GM19438 (cell line): ENCODE results near the gene SPINT1.
A peak's percentile ranks its signal among the peaks of the same experiment; 100 is the strongest.
"Not testable (repeated sequence)": the region's sequence is repeated elsewhere in the genome, so short reads cannot be mapped to it uniquely, and the experiment has no call there.

Source experiments
- ATAC-seq: cut with Tn5 transposase; IDR thresholded peaks from one replicate; pipeline ENCODE4 v1.9.1; 2021; ENCODE audit warnings: low read depth; ENCODE audit not compliant: unreplicated experiment

The SPINT1 gene

DNA sequence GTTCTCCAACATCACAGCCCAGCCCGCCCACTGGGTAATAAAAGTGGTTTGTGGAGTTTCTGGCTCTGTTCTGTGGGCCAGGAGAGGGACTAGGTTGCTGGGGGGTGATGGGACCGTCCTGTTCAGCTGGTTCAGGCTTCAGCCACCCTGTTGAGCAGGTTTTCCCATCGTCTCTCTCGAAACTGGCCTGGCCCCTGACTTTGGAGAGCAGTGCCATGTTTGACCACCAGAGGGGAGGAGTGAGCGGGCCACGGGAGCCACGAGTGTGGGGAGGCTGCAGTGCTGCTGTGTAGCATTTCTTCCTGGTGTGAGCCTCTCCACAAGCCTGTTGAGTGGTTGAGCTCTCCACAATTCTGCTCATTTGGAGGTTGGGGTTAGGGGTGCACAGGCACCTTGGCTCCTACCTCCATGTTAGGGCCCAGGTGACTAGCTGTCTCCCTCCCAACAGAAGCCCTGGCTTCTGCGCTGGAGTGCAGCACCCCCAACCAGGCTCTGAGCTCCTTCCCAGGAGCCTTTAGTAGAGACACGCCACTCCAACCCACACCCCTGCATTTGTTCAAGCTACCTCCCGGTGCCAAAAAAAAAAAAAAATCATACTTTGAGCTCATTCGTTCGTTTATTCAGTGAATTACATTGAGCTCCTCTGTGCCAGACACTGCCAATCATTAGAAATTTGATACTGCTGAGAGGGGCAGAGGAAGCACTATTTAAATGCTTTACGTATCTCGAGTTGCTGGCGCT, 13.9 kb downstream of the SPINT1 start:
- ATAC-seq: no peak

DNA sequence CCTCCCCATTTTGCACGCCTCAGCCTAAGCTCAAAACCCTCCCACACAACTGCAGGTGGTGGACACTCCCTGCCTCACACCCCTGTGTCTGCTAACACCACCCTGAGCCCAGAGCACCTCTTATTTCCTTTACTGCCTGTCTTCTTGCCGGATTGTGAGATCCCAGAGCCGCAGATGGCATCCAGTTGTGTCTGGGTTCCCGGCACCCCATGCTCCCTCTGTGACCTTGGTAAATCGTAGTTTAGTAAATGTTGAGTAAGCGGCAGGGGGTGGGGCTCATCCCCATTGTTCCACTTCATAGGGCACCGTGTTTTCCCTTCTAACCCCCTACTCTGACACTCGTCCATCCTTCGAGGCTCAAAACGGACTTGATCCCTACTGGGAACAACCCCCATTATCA, 14.9 kb downstream of the SPINT1 start:
- ATAC-seq: no peak

DNA sequence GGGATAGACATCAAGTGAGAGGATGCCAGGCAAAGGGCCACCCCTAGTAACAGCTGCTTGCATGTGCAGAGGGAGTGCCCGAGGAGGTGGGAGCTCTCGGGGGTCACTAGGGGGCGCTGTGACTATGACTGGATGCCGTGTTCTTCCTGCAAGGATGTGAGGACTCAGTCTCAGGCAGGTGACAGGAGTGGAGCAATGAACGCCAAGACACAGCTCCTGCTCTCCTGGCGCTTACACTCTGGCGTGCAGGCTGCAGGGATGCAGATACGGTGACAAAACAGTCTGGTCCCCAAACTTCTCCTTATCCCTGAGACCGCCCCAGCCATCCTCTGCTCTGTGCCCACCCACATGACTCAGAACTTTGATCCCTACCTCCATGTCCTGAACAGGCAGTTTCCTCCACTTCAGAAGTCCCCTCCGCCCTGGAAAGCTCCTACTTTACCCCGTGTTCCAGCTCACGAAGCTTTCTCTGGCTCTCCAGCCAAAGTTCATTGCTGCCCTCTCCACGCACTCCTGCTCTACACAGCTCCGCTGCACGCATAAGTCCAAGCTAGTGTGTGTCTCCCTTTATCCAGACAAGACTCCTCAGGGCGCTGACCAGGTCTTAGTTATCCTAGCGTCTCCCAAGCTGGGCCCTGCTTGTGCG, 15.5 kb downstream of the SPINT1 start:
- ATAC-seq: peak; percentile 58

DNA sequence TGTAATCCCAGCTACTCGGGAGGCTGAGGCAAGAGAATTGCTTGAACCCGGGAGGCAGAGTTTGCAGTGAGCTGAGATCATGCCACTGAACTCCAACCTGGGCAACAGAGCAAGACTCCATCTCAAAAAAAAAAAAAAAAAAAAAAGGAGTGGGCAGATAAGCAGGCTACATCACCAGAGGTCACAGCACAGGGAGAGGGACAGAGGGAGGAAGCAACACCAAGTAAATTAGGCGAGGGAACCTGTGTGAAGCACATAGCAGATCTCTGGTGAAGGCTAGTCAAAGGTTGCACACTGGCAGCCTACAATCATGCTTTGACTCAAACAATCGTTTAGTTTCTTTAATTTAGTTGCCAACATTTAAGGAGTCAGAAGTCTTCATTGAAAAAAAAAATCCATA, 17.3 kb downstream of the SPINT1 start:
- not testable (repeated sequence) for ATAC-seq

DNA sequence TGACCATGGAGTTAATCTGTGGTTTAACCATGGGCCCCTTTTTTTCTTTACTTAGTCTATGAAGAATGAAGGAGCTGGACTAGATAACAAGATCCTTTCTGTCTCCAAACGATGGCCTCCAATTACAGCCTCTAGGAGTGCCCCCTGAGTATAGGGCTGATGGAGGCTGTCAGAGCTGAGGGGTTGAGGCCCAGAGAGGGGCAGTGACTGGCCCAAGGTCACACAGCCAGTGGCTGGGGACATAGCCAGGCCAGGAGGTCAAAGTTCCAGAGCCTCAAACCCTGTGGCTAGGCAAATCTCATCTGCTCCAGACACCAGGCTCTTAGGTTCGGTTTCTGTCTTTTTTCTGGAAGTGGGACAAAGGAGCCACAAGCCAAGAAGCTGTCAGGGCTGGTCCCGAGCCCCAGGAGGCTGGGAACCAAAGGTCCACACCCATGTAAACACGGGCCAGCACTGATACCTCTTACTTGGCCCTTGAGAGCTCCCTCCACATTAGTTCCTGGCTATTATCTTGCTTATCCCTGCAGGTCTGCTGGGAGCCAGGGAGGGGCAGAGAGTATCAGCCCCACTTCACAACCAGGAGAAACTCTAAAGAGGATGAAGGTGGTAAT, 19.9 kb downstream of the SPINT1 start:
- no peak for ATAC-seq

DNA sequence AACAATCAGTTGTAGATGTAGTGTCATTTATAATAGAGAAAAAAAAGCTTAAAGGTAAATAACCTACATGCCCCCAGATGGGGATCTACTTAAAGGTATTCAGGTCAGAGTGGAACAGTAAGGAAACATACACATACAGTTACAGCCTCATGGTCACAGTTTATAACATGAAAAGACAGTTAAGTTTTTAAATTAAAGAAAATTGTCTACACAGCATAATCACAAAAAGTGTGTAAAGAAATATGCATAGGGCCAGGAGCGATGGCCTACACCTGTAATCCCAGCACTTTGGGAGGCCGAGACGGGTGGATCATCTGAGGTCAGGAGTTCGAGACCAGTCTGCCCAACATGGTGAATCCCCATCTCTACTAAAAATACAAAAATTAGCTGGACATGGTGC, 23.4 kb downstream of the SPINT1 start:
- no peak for ATAC-seq

DNA sequence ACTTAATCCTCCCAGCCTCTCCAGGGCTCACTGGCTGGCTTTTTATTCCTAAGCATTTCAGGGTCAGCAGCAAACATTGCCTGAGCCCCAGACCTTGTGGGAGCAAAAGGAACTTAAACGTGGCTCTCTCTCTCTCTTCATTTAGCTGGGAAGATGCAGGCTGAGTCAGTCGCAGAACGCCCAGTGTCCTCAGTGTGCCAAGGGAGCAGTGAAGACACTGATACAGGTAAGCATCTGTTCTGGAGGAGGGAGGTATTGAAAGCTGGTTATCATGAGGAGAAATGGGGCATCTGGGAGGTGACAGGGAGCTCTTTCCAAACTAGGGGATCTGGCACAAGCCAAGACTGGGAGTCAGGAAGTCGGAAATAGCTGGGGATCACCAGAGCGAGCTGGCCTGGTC, 25.8 kb downstream of the SPINT1 start:
- ATAC-seq: no peak

DNA sequence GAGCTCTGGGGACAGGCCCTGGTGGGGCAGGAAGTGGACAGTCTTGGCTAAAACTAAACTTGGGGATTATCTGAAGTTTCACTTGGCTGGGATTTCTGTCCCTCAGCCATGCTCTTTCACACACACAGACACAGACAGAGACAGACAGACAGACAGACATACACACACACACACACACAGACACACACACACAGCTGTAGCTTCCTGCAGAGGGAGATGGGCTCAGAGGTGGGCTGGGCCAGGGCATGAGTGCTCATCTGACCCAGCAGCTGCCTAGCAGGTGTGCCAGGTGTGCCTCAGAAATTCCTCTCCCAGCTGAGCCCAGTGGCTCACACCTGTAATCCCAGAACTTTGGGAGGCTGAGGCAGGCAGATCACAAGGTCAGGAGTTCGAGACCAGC, 26.9 kb downstream of the SPINT1 start:
- ATAC-seq: no peak

DNA sequence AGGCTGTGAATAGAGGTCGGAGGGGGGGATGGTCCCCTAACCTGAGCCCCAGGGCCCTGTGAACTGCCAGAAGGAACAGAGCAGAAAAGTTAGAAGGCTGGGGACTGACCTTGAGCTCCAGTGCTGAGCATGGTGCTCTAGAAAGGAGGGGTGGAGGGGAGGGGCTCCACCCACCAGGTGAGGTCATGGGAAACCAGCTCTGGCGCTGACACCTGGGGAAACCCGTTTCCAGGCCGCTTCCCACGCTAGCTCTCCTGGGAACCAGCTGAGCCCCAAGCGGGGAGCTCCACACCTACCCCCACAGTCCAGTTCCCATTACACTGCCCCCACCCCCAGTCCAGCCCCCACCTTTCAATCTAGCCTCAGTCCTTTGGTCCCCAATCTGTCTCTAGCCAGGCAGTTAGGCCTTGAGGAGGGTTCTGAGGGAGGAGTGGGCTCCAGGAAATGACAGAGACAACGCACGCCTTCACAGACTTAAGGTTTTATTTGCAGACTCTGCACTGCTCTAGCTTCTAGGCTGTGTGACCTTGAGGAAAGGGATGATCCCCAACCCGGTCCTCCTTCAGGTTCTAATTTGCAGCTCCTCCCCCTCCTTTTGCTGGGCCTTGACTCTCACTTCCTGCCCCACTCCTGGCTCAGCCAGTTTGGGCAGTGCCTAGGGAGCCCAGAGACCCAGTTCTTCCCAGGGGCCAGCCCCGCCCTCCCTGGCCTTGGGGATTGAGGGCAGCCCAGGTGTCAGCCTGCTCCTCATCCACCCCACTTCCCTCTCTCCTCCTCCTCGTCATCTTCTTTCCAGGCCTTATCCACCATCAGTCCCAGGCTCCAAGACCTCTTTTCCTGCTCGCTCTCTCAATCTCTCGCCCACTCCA, 28.1 kb downstream of the SPINT1 start:
- ATAC-seq: peak; percentile 41

DNA sequence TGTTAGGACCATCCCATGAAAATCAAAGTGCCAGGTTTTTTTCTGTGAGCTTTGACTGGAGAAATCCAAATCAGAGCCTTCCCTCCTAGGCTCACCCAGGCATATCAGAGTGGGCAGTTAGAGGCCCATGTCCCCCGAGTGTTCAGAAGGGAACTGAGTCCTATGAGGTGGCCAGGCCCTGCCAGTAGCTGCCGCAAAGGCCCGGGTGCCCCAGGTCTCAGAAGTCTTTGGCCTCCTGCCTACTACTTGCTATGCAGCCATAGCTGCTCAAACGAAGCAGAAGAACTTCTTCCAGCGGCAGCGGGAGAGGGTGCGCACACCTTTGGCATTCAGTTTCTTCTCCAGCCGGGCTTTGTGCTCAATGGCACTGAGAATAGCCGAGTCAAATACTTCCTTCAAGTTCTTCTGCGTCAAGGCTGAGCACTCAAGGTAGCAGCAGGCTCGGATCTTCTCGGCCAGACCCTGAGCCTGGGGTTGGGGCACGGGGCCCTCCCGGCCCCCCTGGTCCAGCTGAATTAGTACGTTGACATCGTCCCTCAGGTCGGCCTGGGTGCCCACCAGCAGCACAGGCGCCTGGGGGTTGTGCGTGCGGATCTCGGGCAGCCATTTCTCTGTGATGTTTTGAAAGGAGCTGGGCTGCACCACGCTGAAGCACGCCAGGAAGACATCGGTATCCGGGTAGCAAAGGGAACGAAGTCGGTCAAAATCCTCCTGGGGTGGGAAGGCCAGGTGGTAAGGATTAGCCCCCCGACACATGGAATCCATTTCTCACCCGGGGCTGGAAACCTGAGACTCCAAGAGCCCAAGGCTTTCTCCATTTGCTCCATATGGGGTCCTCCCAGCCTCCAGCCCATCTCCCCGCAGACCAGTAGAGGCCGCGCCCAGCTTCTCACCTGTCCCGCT, 29.2 kb downstream of the SPINT1 start:
- ATAC-seq: no peak

DNA sequence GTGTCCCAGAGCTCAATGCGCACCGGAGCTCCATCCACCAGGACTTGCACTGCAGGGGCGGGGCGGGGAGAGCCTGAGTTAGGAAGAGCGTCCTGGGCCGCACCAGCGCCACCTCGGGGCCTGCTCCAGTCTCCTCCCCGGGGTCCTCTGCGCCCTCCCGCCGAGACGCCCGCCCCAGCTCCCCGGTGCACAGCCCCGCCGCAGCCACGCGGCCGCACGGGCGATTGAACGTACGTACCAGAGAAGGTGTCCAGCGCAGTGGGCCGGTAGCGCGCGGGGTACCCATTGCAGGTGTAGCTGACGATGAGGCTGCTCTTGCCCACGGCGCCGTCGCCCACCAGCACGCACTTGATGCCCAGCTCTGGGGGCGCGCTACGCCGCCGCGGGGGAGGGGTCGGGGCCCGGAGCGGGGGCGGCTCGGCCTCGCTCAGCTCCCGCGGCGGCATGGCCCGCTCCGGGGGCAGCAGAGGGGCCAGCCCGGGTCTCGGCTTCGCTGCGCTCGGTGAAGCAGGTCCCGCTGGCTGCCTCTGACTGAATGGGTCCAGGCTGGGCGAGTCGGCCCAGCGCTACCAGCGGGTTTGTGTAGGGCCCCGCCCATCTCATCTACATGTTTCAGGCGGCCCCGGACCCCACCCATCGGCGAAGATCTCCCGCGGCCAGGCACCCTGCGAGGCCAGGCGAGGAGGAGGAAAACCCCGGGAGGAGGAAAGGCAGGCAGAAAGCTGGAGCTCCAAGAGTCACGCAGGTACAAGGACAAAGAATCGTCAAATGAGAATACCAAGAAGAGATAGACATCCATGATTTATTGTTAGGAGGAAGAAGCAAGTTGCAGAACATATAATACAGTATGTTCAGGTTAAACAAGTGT, 30.1 kb downstream of the SPINT1 start, which contains the start of gene RHOV:
Gene RHOV (minus strand): TSS at position 541 of the 868 bp plus-strand sequence. CDS start 95 bp downstream, at position 446.
- peak; percentile 59 for ATAC-seq

DNA sequence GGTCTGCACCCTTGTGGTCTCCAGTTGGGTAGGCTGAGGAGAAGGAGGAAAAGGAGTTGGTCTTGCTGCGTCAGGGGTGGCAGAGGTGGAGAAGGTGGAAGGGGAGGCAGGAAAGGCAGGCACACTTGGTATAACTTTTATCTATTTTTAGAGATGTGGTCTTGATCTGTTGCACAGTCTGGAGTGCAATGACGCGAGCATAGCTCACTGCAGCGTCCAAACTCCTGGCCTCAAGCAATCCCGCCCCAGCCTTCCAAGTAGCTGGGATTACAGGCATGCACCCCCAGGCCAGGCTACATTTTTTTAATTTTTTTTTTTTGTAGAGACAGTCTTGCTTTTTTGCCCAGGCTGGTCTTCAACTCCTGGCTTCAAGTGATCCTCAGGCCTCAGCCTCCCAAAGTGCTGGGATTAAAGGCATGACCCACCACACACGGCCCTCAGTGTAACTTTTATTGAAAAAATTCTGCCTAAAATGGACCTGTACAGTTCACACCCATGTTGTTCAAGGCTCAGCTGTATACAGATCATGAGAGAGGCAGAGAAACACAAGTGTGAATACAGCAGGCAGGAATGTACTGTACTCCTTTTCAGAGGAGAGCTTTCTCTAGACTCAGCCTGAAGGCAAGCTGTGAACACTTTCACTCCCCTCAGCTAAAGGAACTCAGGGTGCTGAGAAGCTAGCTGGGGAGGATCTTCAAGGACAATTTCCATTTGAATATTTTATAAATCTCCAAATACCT, 32.3 kb downstream of the SPINT1 start:
- no peak for ATAC-seq

DNA sequence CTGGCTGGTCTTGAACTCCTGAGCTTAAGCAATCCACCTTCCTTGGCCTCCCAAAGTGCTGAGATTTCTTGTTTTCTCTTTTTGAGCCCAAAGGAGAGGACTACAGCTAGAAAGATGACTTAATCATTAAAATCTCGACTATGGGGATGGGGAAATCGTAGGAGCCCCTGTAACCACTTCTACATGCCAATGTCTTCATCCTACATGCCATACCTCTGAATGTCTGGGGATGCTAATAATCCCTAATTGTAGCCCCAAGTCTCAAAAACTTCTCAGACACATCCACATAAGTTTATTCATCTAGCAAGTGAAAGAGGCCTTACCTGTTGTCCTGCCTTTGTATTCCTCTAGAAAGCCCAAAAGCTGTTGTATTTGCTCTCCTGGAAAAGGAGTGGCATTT, 33.8 kb downstream of the SPINT1 start:
- ATAC-seq: no peak

DNA sequence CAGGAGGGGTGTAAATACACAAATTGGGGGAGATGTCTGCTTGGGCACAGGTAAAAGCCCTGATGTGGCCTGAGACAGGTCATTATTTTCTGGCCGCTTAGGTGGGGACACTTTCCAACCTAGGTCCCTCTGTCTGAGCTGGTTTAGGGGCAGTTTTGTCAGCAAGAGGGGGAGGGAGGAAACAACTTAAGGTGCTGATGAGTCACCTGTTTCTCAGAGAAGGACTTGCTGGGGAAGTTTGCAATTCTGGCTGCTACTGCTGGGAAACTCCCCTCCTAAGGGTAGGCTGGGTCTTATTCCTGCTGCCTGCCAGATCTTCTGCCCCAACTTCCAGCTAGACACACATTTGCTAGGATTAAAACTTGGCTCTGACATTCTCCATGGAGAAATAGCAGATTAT, 34.9 kb downstream of the SPINT1 start:
- ATAC-seq: no peak

DNA sequence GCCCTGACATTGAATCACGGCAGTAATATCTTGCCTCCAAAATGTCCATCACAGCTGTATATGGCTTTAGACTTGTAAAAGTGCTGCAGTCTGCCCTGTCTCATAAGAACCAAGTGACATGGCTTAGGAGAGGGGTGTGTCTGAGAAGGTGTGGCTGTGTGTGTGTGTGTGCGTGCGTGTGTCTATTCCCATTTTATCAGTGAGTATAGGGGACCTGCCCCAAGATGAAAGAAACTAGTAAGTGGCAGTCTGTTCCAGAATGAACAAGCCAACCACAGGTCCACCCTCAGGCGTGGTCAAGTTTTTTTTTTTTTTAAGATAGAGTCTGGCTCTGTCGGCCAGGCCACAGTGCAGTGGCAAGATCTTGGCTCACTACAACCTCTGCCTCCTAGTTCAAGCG, 35.8 kb downstream of the SPINT1 start:
- no peak for ATAC-seq

DNA sequence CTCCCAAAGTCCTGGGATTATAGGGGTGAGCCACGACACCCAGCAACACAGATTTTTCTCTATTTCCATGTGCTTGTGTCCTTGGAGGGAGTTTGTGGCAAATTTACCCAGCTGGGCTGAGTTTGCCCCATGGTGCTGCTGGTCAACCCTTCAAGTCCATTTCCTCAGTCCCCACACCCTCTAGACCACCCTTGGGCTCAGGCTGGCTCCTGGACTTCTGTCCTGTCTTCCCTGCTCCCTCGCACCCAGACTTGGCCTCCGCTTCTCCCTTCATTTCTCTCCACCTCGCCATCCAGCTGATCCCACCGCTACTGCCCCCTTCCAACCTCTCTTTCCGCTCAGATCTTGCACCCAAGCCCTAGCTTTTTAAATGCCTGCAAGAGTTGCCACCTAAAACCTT, 37.5 kb downstream of the SPINT1 start:
- ATAC-seq: no peak

DNA sequence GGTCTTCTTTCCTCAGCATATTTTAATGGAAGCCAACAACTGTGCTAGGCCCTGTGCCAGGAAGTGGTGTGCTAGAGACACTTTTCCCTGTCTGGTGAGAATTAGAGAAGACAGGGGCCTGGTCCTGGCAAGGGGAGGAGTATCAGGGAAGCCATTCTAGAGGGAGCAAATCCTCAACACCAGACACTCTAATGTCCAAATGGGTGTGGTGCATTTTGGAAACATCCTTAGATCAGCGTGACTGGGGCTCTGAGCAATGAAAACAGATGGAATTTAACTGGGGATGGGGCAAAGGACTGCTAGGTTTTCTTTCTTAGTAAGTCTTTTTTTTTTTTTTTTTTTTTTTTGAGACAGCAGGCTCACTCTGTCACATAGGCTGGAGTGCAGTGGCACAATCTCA, 42.7 kb downstream of the SPINT1 start:
- no peak for ATAC-seq

DNA sequence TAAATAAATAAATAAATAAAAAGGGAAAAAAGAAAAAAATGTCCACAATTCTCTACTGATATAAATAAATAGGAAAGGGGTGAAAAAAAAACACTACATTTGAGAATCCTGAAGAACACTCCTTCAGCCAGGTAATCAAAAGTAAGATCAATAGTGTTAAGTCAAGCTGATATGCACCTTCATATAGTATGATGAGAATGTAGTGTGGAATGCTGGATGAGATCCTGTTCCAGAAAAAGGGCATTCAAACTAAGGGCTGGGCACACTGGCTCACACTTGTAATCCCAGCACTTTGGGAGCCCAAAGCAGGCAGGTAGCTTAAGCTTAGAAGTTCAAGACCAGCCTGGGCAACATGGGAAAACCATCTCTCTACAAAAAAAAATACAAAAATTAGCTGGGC, 45.3 kb downstream of the SPINT1 start:
- ATAC-seq: no peak
